Karpas-422 (cell line): ENCODE results near the gene CES1. TPM values are rescaled to one million over a fixed set of nuclear protein-coding genes. Genes with fewer than 3 reads are reported as not detected.

ENCODE experiments used
- DNase-seq: peaks from one replicate; pipeline ENCODE4 v3.0.0-alpha.2; 2015
- H2AFZ ChIP-seq: fragments of 200-600 bp; sonication (generic); 2 replicates; pipeline ENCODE4 v1.6.1; 2014; ENCODE audit warnings: antibody characterized with exemption, low read length, mixed read lengths
- H3K27ac ChIP-seq: fragments of 200-600 bp; sonication (generic); 2 replicates; pipeline ENCODE4 v1.5.1; 2014; ENCODE audit warnings: mild to moderate bottlenecking, low read length, moderate library complexity
- H3K27me3 ChIP-seq: fragments of 200-600 bp; sonication (generic); 2 replicates; pipeline ENCODE4 v1.6.1; 2014; ENCODE audit warnings: low read length, mixed read lengths
- H3K36me3 ChIP-seq: fragments of 200-600 bp; sonication (generic); 2 replicates; pipeline ENCODE4 v1.6.1; 2014; ENCODE audit warnings: low read length, mixed read lengths; ENCODE audit not compliant: insufficient read depth
- H3K4me1 ChIP-seq: fragments of 200-600 bp; sonication (generic); 2 replicates; pipeline ENCODE4 v1.6.1; 2014; ENCODE audit warnings: mild to moderate bottlenecking, low read length, mixed read lengths
- H3K4me2 ChIP-seq: fragments of 200-600 bp; sonication (generic); 2 replicates; pipeline ENCODE4 v1.6.1; 2014; ENCODE audit warnings: low read length, low read depth, mild to moderate bottlenecking; ENCODE audit not compliant: poor library complexity, severe bottlenecking
- H3K4me3 ChIP-seq: fragments of 200-600 bp; sonication (generic); 2 replicates; pipeline ENCODE4 v1.5.1; 2014; ENCODE audit warnings: mild to moderate bottlenecking, antibody characterized with exemption, low read length, mixed read lengths
- H3K79me2 ChIP-seq: fragments of 200-600 bp; sonication (generic); 2 replicates; pipeline ENCODE4 v1.6.1; 2014; ENCODE audit warnings: mild to moderate bottlenecking, low read length, mixed read lengths
- H3K9ac ChIP-seq: fragments of 200-600 bp; sonication (generic); 2 replicates; pipeline ENCODE4 v1.6.0; 2014; ENCODE audit warnings: low read length
- H3K9me2 ChIP-seq: fragments of 200-600 bp; sonication (generic), shearing (Covaris generic); replicated peaks from 2 replicates; pipeline ENCODE4 v1.6.0; 2014; ENCODE audit warnings: mild to moderate bottlenecking, low read length, moderate library complexity; ENCODE audit not compliant: insufficient read depth
- H3K9me3 ChIP-seq: fragments of 300-700, 200-600 bp; sonication (generic); 2 replicates; pipeline ENCODE4 v1.6.1; 2014; ENCODE audit warnings: low read length, mixed read lengths
- H4K20me1 ChIP-seq: fragments of 200-600 bp; sonication (generic); 2 replicates; pipeline ENCODE4 v1.6.1; 2014; ENCODE audit warnings: mild to moderate bottlenecking, antibody characterized with exemption, low read length, low read depth; ENCODE audit not compliant: insufficient read depth
- total RNA-seq: library from RNA; depleted of rRNA; stranded (reverse); fragments of >200 nt; shearing (Covaris generic); gene quantifications from 2 replicates; pipeline ENCODE4 v1.2.3, GENCODE V29; 2014; ENCODE audit warnings: low replicate concordance; rRNA removed

Gene CES1
- not detected in 2 replicates for total RNA-seq

DNA sequence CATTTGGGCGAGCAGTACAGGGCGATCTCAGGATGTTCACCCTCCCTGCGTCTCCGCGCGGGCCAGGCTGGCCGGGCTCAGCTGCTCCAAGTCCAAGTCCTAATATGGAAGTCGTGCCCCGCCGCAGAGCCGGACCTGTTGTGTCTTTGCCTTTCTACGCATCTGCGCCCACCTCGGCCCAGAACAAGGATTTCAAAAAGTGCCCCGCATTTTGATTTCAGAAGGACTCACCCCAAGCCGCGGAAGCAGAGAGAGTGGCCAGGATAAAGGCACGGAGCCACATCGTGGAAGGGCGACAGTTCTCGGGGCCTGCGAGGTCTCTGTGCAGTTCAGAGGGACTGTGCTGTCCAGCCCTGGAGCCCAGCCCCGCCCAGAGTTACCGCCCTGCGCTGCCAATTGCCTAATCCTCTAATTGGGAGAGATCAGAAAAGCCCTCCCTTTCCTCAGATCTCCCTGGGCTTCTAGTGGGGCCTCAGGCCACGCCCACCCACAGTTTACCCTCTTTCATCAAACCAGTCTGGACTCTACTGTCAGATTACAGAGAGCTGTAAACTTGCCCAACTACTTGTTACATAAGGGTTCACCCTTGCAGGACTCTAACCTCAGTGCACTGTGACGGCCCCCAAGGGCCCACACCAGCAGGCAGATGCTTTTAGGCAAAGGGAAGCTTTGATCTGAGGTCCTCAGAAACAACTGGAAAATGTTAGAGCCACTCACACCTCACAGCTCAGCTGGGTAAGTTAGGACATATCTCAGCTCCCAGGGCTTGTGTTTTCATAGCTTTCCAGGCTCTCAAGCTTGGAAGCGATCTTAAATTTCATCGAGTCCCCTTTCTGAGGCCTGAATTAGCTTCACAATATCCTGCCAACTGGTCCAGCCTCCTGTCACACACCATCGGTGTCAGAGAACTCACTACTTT lies at the start of gene CES1:
Gene CES1, minus strand, starts transcription at position 324 of the 919 bp plus-strand sequence. Its CDS starts 41 bp downstream, at position 283.
- Histone ChIP-seq H3K9me2 (no peaks in the 10 kb centered on the region), H3K4me1 (no peaks in the 10 kb centered on the region), H3K27ac (no peak within 1 kb of the TSS), H2AFZ (no peak within 1 kb of the TSS), H3K4me2 (no peak within 1 kb of the TSS), H3K27me3 (no peaks in the 10 kb centered on the region), H3K36me3 (no peaks in the 10 kb centered on the region), H3K79me2 (no peaks in the 10 kb centered on the region), H3K4me3 (no peak within 1 kb of the TSS), H3K9me3 (no peaks in the 10 kb centered on the region), H4K20me1 (no peaks in the 10 kb centered on the region), H3K9ac (no peak within 1 kb of the TSS)
- DNase-seq, result no peak

GRCh38 chr16:55876854-55877253 lies 44.0 kb upstream of the CES1 start:
- H3K4me1 ChIP-seq, result peaks cover 5% of the 10 kb centered on the region; the same call in 1 of the 2 replicates
- H3K4me3 ChIP-seq, result no peak overlapping the region
- H3K27me3 ChIP-seq, result no peaks in the 10 kb centered on the region
- no peak overlapping the region for H3K9ac ChIP-seq
- DNase-seq, result no peak
- H3K4me2 ChIP-seq, result no peak overlapping the region
- no peak overlapping the region for H2AFZ ChIP-seq
- no peaks in the 10 kb centered on the region for H3K36me3 ChIP-seq
- no peak overlapping the region for H3K27ac ChIP-seq
- H3K79me2 ChIP-seq, result no peaks in the 10 kb centered on the region
- no peaks in the 10 kb centered on the region for H3K9me3 ChIP-seq
- no peaks in the 10 kb centered on the region for H4K20me1 ChIP-seq
- no peaks in the 10 kb centered on the region for H3K9me2 ChIP-seq

DNA sequence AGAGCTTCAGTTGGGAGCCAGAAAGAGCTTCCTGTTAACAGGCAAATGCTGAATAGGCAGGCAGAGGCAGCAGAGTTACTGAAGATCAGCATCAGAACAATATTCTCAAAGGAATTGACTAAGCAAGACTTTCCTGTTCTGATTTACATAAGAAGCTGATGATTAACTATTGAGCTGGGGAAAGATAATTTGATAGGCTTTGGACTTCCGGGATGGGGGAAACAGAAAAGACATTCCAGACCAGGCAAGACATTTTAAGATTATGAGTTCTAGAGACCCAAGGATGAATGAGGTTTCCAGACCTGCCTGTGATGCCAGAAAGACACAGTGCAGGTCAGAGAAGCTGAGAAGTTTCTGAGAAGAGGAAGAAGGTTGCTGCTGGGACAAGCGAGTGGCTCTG lies 42.4 kb upstream of the CES1 start, which contains the start of gene CES5A:
Gene CES5A, minus strand, starts transcription at position 101 of the 400 bp plus-strand sequence. CDS start 152 bp downstream, outside the sequence.
- H3K9ac ChIP-seq, result no peak within 1 kb of the TSS
- H3K9me2 ChIP-seq, result no peaks in the 10 kb centered on the region
- peaks cover 5% of the 10 kb centered on the region; the same call in 1 of the 2 replicates for H3K4me1 ChIP-seq
- no peaks in the 10 kb centered on the region for H3K27me3 ChIP-seq
- DNase-seq, result no peak
- H3K4me3 ChIP-seq, result no peak within 1 kb of the TSS
- H2AFZ ChIP-seq, result no peak within 1 kb of the TSS
- no peaks in the 10 kb centered on the region for H3K79me2 ChIP-seq
- no peaks in the 10 kb centered on the region for H3K36me3 ChIP-seq
- no peaks in the 10 kb centered on the region for H4K20me1 ChIP-seq
- no peaks in the 10 kb centered on the region for H3K9me3 ChIP-seq
- H3K4me2 ChIP-seq, result no peak within 1 kb of the TSS
- H3K27ac ChIP-seq, result no peak within 1 kb of the TSS

DNA sequence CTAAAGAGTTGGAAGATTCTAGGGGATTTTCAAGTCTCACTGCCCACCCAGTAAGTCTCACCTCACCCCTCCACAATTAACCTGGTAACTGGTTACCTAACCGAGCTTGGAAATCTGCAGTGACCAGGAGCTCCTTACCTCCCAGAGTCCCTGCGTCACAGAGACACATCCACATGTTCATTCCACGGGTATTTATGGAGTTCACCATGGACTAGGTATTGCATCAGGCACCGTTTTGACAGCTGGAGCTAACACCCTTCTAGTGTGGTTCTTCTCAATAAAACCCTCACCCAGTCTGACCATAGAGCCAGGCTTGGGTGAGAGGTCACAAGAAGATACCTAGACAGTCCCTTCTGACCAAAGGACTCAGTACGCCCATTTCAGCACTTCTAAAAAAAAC lies 40.2 kb upstream of the CES1 start:
- H4K20me1 ChIP-seq, result no peaks in the 10 kb centered on the region
- no peak for DNase-seq
- H3K36me3 ChIP-seq, result no peaks in the 10 kb centered on the region
- no peaks in the 10 kb centered on the region for H3K9me2 ChIP-seq
- H3K27me3 ChIP-seq, result no peaks in the 10 kb centered on the region
- no peaks in the 10 kb centered on the region for H3K79me2 ChIP-seq
- no peak overlapping the region for H2AFZ ChIP-seq
- no peak overlapping the region for H3K9ac ChIP-seq
- no peak overlapping the region for H3K4me2 ChIP-seq
- H3K4me1 ChIP-seq, result peaks cover 5% of the 10 kb centered on the region; the same call in 1 of the 2 replicates
- no peak overlapping the region for H3K4me3 ChIP-seq
- H3K9me3 ChIP-seq, result no peaks in the 10 kb centered on the region
- H3K27ac ChIP-seq, result no peak overlapping the region

DNA sequence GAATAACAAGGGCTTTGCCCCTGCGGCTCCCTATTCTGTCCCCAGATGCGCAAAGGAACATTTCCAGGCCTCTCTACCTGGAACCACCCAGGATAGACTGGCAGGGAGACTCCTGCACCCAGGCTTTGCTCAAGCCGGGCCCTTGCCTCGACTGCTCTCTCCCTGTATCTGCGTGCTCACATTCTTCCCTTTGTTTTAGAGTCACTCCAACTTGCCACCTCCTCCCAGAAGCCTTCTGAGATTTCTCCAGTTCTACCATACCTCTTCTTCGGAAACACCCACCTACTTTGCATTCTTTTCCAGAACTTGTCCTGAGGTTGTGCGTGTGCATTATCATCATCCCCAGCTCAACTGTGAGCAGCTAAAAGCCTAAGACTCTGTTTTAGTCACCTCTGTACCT lies 39.2 kb upstream of the CES1 start:
- H3K79me2 ChIP-seq, result no peaks in the 10 kb centered on the region
- H3K9me2 ChIP-seq, result no peaks in the 10 kb centered on the region
- peaks cover 5% of the 10 kb centered on the region; the same call in 1 of the 2 replicates for H3K4me1 ChIP-seq
- no peaks in the 10 kb centered on the region for H4K20me1 ChIP-seq
- no peak overlapping the region for H3K4me3 ChIP-seq
- H2AFZ ChIP-seq, result no peak overlapping the region
- no peak overlapping the region for H3K4me2 ChIP-seq
- H3K9ac ChIP-seq, result no peak overlapping the region
- no peaks in the 10 kb centered on the region for H3K9me3 ChIP-seq
- H3K27ac ChIP-seq, result no peak overlapping the region
- no peaks in the 10 kb centered on the region for H3K36me3 ChIP-seq
- DNase-seq, result no peak
- H3K27me3 ChIP-seq, result no peaks in the 10 kb centered on the region

GRCh38 chr16:55871411-55872038 lies 38.6 kb upstream of the CES1 start:
- no peak overlapping the region for H3K4me2 ChIP-seq
- no peak overlapping the region for H2AFZ ChIP-seq
- no peaks in the 10 kb centered on the region for H4K20me1 ChIP-seq
- no peak overlapping the region for H3K27ac ChIP-seq
- no peaks in the 10 kb centered on the region for H3K79me2 ChIP-seq
- H3K27me3 ChIP-seq, result no peaks in the 10 kb centered on the region
- DNase-seq, result no peak
- no peaks in the 10 kb centered on the region for H3K9me3 ChIP-seq
- peaks cover 5% of the 10 kb centered on the region; the same call in 1 of the 2 replicates for H3K4me1 ChIP-seq
- no peaks in the 10 kb centered on the region for H3K36me3 ChIP-seq
- H3K9ac ChIP-seq, result no peak overlapping the region
- no peaks in the 10 kb centered on the region for H3K9me2 ChIP-seq
- H3K4me3 ChIP-seq, result no peak overlapping the region

GRCh38 chr16:55868980-55869379 lies 36.1 kb upstream of the CES1 start:
- Histone ChIP-seq H3K4me1 (no peaks in the 10 kb centered on the region), H3K9ac (no peak overlapping the region), H3K27me3 (no peaks in the 10 kb centered on the region), H2AFZ (no peak overlapping the region), H3K79me2 (no peaks in the 10 kb centered on the region), H3K27ac (no peak overlapping the region), H3K4me3 (no peak overlapping the region), H3K4me2 (no peak overlapping the region), H4K20me1 (no peaks in the 10 kb centered on the region), H3K9me3 (no peaks in the 10 kb centered on the region), H3K9me2 (no peaks in the 10 kb centered on the region), H3K36me3 (no peaks in the 10 kb centered on the region)
- DNase-seq, result no peak

- H3K79me2 ChIP-seq, result no peaks in the 10 kb centered on the region
Measured at GRCh38 chr16:55868137-55868536, 35.2 kb upstream of the CES1 start.

More at GRCh38 chr16:55868137-55868536, 35.2 kb upstream of the CES1 start:
- H3K9me3 ChIP-seq, result no peaks in the 10 kb centered on the region
- no peak overlapping the region for H3K9ac ChIP-seq
- H3K4me3 ChIP-seq, result no peak overlapping the region
- no peaks in the 10 kb centered on the region for H3K9me2 ChIP-seq
- no peak overlapping the region for H3K27ac ChIP-seq
- no peak overlapping the region for H3K4me2 ChIP-seq
- DNase-seq, result no peak
- H3K36me3 ChIP-seq, result no peaks in the 10 kb centered on the region
- H3K27me3 ChIP-seq, result no peaks in the 10 kb centered on the region
- H4K20me1 ChIP-seq, result no peaks in the 10 kb centered on the region
- no peak overlapping the region for H2AFZ ChIP-seq
- H3K4me1 ChIP-seq, result no peaks in the 10 kb centered on the region
